Stomach (tissue), 9 donors: Measurements from ENCODE around the gene MTF1. TPM values are rescaled to one million over a fixed set of nuclear protein-coding genes. Genes with fewer than 3 reads are reported as not detected.

Source experiments
- DNase-seq, 2 donors: peaks; one replicate each; pipeline versions ENCODE4 v3.0.0 to v3.0.0-alpha.2; 2013 to 2019
- H3K27ac ChIP-seq, 5 donors: fragments of 200-600 bp in 4 of 5; sonication (generic) in 4 of 5; one replicate each; pipeline ENCODE4 v1.5.1; 2013 to 2019; ENCODE audit warnings: mild to moderate bottlenecking in 1 of 5, moderate library complexity in 1 of 5
- H3K27me3 ChIP-seq, 3 donors: fragments of 200-600 bp; sonication (generic); one replicate each; pipeline ENCODE4 v1.5.1; 2017 to 2019; ENCODE audit warnings: mixed run types in 1 of 3
- H3K36me3 ChIP-seq, 4 donors: fragments of 200-600 bp; sonication (generic); 1 replicate in 3 of 4; 2 replicates in 1 of 4; pipeline ENCODE4 v1.5.1; 2016 to 2019
- H3K4me1 ChIP-seq, 4 donors: fragments of 200-600 bp; sonication (generic); one replicate each; pipeline ENCODE4 v1.5.1; 2016 to 2019
- H3K4me3 ChIP-seq, 4 donors: fragments of 200-600 bp; sonication (generic) in 3 of 4; one replicate each; pipeline ENCODE4 v1.5.1; 2016 to 2019; ENCODE audit warnings: mild to moderate bottlenecking in 1 of 4
- H3K9me3 ChIP-seq, 4 donors: fragments of 200-600 bp; sonication (generic); one replicate each; pipeline ENCODE4 v1.5.1; 2016 to 2019
- EP300 ChIP-seq: sonication (generic); formaldehyde crosslinking; IDR thresholded peaks from one replicate; pipeline ENCODE4 v1.6.1; 2017; ENCODE audit warnings: antibody characterized with exemption
- POLR2A ChIP-seq, 4 donors: fragments of 450-650 bp; IDR thresholded peaks; one replicate each; pipeline ENCODE4 v1.6.1; 2016; ENCODE audit warnings: antibody characterized with exemption in 4 of 4, control low read depth in 2 of 4, mild to moderate bottlenecking in 1 of 4, moderate library complexity in 1 of 4
- POLR2AphosphoS5 ChIP-seq, 3 donors: sonication (generic); formaldehyde crosslinking; IDR thresholded peaks; one replicate each; pipeline ENCODE4 v1.6.1; 2016; ENCODE audit warnings: antibody characterized with exemption in 3 of 3
- WGBS, 5 donors: extraction: QIAGEN DNeasy Blood & Tissue Kit in 3 of 5; methylation state at CpG; one replicate each; pipeline versions ENCODE4 v1.1.5 to v1.1.7; 2013 to 2018; 5-methylcytosine and 5-hydroxymethylcytosine counted together
- intact Hi-C: fragments of 100-400 bp; cut with DNase I; formaldehyde crosslinking; loops from one replicate; pipeline ENCODE4 v1.15.1; 2023; ENCODE audit warnings: low total_unique reads
- polyA plus RNA-seq, 3 donors: library from polyadenylated mRNA; stranded (reverse); fragments of 200-250 nt; gene quantifications; one replicate each; pipeline ENCODE4 v1.2.3, GENCODE V29; 2013
- small RNA-seq, 4 donors: library from RNA; depleted of rRNA; stranded (forward); fragments of <200 nt; gene quantifications; one replicate each; pipeline ENCODE3, GENCODE V24; 2016
- total RNA-seq, 5 donors: library from RNA; depleted of rRNA; stranded (reverse); fragments of >200 nt; gene quantifications; one replicate each; pipeline versions ENCODE4 v1.1.0 to v1.2.3, GENCODE V29; 2014 to 2016
- TF ChIP-seq, protein P1 (sequence below), 7 experiments: fragments of 450-650 bp in 4 of 7; fragments of 200-600 bp in 3 of 7; sonication (generic) in 3 of 7; IDR thresholded peaks; one replicate each; pipeline ENCODE4 v1.5.1; 2016 to 2019; ENCODE audit warnings: antibody characterized with exemption in 7 of 7, control low read depth in 2 of 7, mild to moderate bottlenecking in 1 of 7
- donor health status: healthy with polysubstance abuse.
- donor health status: Bipolar disorder and iron deficiency.
- donor health status: healthy.

The MTF1 gene
- total and polyA plus RNA-seq, 8 donors = 1.2 to 5.4 (median 2.8) TPM

GRCh38 chr1:37761416-37762095, 97.8 kb downstream of the MTF1 start:
- intact Hi-C loops = no loop called here
- TF ChIP-seq EP300 (no peak), POLR2AphosphoS5 (IDR thresholded peaks at IDR 0.05) (no peak), POLR2A (IDR thresholded peaks at IDR 0.05) (no peak)
- TF ChIP-seq, protein P1, sequence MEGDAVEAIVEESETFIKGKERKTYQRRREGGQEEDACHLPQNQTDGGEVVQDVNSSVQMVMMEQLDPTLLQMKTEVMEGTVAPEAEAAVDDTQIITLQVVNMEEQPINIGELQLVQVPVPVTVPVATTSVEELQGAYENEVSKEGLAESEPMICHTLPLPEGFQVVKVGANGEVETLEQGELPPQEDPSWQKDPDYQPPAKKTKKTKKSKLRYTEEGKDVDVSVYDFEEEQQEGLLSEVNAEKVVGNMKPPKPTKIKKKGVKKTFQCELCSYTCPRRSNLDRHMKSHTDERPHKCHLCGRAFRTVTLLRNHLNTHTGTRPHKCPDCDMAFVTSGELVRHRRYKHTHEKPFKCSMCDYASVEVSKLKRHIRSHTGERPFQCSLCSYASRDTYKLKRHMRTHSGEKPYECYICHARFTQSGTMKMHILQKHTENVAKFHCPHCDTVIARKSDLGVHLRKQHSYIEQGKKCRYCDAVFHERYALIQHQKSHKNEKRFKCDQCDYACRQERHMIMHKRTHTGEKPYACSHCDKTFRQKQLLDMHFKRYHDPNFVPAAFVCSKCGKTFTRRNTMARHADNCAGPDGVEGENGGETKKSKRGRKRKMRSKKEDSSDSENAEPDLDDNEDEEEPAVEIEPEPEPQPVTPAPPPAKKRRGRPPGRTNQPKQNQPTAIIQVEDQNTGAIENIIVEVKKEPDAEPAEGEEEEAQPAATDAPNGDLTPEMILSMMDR (IDR thresholded peaks at IDR 0.05) = no peak
- Histone ChIP-seq H3K36me3 (no peaks in the 10 kb centered on the region), H3K27ac (no peak overlapping the region), H3K4me1 (peaks cover 0 to 11% (median 8%) of the 10 kb centered on the region in 4 donors), H3K27me3 (peaks cover 26 to 100% (median 58%) of the 10 kb centered on the region in 3 donors), H3K9me3 (peaks cover 0 to 8% (median 0%) of the 10 kb centered on the region in 4 donors), H3K4me3 (no peak overlapping the region)
- WGBS, 5 donors = 56 to 63% (median 58%) methylated on average over 40 to 68 of the region's 68 CpGs
- DNase-seq = no peak

Small RNAs within 50 kb of the gene (small RNA-seq; reads per million reads assigned to genes)
- gene RF00092 = 0 reads per million in 4 donors
- 0 reads per million in 4 donors for gene RNU6-584P

Other genes with a start within 250 kb of the MTF1 start
- gene RSPO1, start 224.7 kb downstream of the MTF1 start, total RNA-seq = 1 to 10 TPM in 3 of 5 donors, under 1 TPM in 2; 0.87 to 5.8 (median 1.8) TPM
- gene RSPO1, start 224.7 kb downstream of the MTF1 start, polyA plus RNA-seq = 1 to 10 TPM in 2 of 3 donors, under 1 TPM in 1; 0.50 to 1.7 (median 1.2) TPM
- gene CDCA8, start 167.1 kb downstream of the MTF1 start, total RNA-seq = 1 to 10 TPM in 2 of 5 donors, under 1 TPM in 1, not detected in 2; 0.89 to 3.6 (median 2.4) TPM
- gene CDCA8, start 167.1 kb downstream of the MTF1 start, polyA plus RNA-seq = 1 to 10 TPM; 2.9 to 5.5 (median 3.1) TPM
- 100 to 1,000 TPM in 1 of 5 donors, 1 to 10 TPM in 3, not detected in 1; 1.2 to 212 (median 2.3) TPM for gene EPHA10, start 94.5 kb downstream of the MTF1 start, total RNA-seq
- gene EPHA10, start 94.5 kb downstream of the MTF1 start, polyA plus RNA-seq = 1 to 10 TPM in 1 of 3 donors, under 1 TPM in 2; 0.18 to 2.1 (median 0.31) TPM
- gene MANEAL, start 65.7 kb downstream of the MTF1 start, total RNA-seq = 1 to 10 TPM in 4 of 5 donors, not detected in 1; 1.8 to 5.8 (median 3.8) TPM
- gene MANEAL, start 65.7 kb downstream of the MTF1 start, polyA plus RNA-seq = 1 to 10 TPM; 1.4 to 3.6 (median 2.2) TPM
- 100 to 1,000 TPM in 2 of 5 donors, 10 to 100 TPM in 2, 1 to 10 TPM in 1; 7.9 to 193 (median 46.7) TPM for gene C1orf122, start 51.8 kb downstream of the MTF1 start, total RNA-seq
- gene C1orf122, start 51.8 kb downstream of the MTF1 start, polyA plus RNA-seq = 10 to 100 TPM; 43.4 to 59.0 (median 59.0) TPM
- 10 to 100 TPM in 3 of 5 donors, 1 to 10 TPM in 1, not detected in 1; 1.3 to 30.3 (median 15.5) TPM for gene YRDC, start 51.4 kb downstream of the MTF1 start, total RNA-seq
- gene YRDC, start 51.4 kb downstream of the MTF1 start, polyA plus RNA-seq = 10 to 100 TPM in 2 of 3 donors, 1 to 10 TPM in 1; 9.9 to 13.1 (median 10.4) TPM
- 10 to 100 TPM in 3 of 5 donors, 1 to 10 TPM in 2; 8.4 to 56.7 (median 12.2) TPM for gene INPP5B, start 87.5 kb upstream of the MTF1 start, total RNA-seq
- 10 to 100 TPM in 1 of 3 donors, 1 to 10 TPM in 2; 7.2 to 10.1 (median 7.3) TPM for gene INPP5B, start 87.5 kb upstream of the MTF1 start, polyA plus RNA-seq
- 100 to 1,000 TPM in 1 of 5 donors, 10 to 100 TPM in 3, 1 to 10 TPM in 1; 8.2 to 102 (median 72.3) TPM for gene SF3A3, start 130.4 kb upstream of the MTF1 start, total RNA-seq
- 10 to 100 TPM; 17.1 to 19.9 (median 18.6) TPM for gene SF3A3, start 130.4 kb upstream of the MTF1 start, polyA plus RNA-seq
- gene FHL3, start 145.9 kb upstream of the MTF1 start, total RNA-seq = 10 to 100 TPM in 2 of 5 donors, 1 to 10 TPM in 2, under 1 TPM in 1; 0.58 to 30.4 (median 9.5) TPM
- gene FHL3, start 145.9 kb upstream of the MTF1 start, polyA plus RNA-seq = 10 to 100 TPM; 18.1 to 28.2 (median 21.7) TPM
- 10 to 100 TPM in 3 of 5 donors, 1 to 10 TPM in 2; 1.4 to 43.7 (median 10.3) TPM for gene UTP11, start 153.1 kb upstream of the MTF1 start, total RNA-seq
- 10 to 100 TPM; 22.1 to 24.5 (median 23.1) TPM for gene UTP11, start 153.1 kb upstream of the MTF1 start, polyA plus RNA-seq
- not detected for gene POU3F1, start 187.2 kb upstream of the MTF1 start, total RNA-seq
- gene POU3F1, start 187.2 kb upstream of the MTF1 start, polyA plus RNA-seq = under 1 TPM in 1 of 3 donors, not detected in 2; 0.20 TPM